HepG2 (cell line): ENCODE measurements around the gene IRF3. TPM values are rescaled to one million over a fixed set of nuclear protein-coding genes. Genes with fewer than 3 reads are reported as not detected.
A peak's percentile ranks its signal among the peaks of the same experiment; 100 is the strongest.

Source experiments
- ARID2 ChIP-seq: sonication (generic); formaldehyde crosslinking; IDR thresholded peaks from 2 replicates; pipeline ENCODE4 v1.8.1; 2022; ENCODE audit warnings: mild to moderate bottlenecking, missing genetic modification reagents, borderline replicate concordance
- ARNT2 ChIP-seq: sonication (generic); formaldehyde crosslinking; IDR thresholded peaks from 2 replicates; pipeline ENCODE4 v1.8.0; 2022; ENCODE audit warnings: mild to moderate bottlenecking, low read depth, missing genetic modification reagents, moderate library complexity
- ERF ChIP-seq: IDR thresholded peaks from 2 replicates; pipeline ENCODE4 v1.6.1; 2018; ENCODE audit warnings: missing biosample characterization, missing genetic modification reagents
- FOXK2 ChIP-seq: fragments of 450-650 bp; IDR thresholded peaks from 2 replicates; pipeline ENCODE4 v1.6.1; 2016
- GLI4 ChIP-seq: sonication (generic); formaldehyde crosslinking; IDR thresholded peaks from 2 replicates; pipeline ENCODE4 v1.5.1; 2020; ENCODE audit warnings: missing genetic modification reagents, mild to moderate bottlenecking, moderate library complexity, borderline replicate concordance
- JARID2 ChIP-seq: sonication (generic); formaldehyde crosslinking; IDR thresholded peaks from 2 replicates; pipeline ENCODE4 v1.8.1; 2023; ENCODE audit warnings: missing genetic modification reagents, inconsistent platforms; ENCODE audit not compliant: insufficient replicate concordance
- NAIF1 ChIP-seq: sonication (generic); formaldehyde crosslinking; IDR thresholded peaks from 2 replicates; pipeline ENCODE4 v1.5.0; 2020; ENCODE audit warnings: mild to moderate bottlenecking, missing genetic modification reagents, borderline replicate concordance
- NBN ChIP-seq: fragments of 450-650 bp; conservative IDR thresholded peaks from 2 replicates; pipeline ENCODE4 v1.6.1; 2017
- NFIC ChIP-seq: IDR thresholded peaks from 2 replicates; pipeline ENCODE4 v1.6.1; 2012; ENCODE audit warnings: mild to moderate bottlenecking, low read length, inconsistent platforms
- NFYB ChIP-seq: sonication (generic); formaldehyde crosslinking; IDR thresholded peaks from 2 replicates; pipeline ENCODE4 v1.4.0; 2020; ENCODE audit warnings: missing genetic modification reagents
- RAD21 ChIP-seq: fragments of 450-650 bp; formaldehyde crosslinking; IDR thresholded peaks from 2 replicates; pipeline ENCODE4 v1.5.0; 2020; ENCODE audit warnings: mild to moderate bottlenecking
- SCMH1 ChIP-seq: sonication (generic); formaldehyde crosslinking; IDR thresholded peaks from 2 replicates; pipeline ENCODE4 v1.9.0; 2021; ENCODE audit warnings: missing genetic modification reagents, mild to moderate bottlenecking, borderline replicate concordance
- SMAD3 ChIP-seq: sonication (generic); formaldehyde crosslinking; IDR thresholded peaks from 2 replicates; pipeline ENCODE4 v1.4.0; 2020; ENCODE audit warnings: missing genetic modification reagents
- SMC3 ChIP-seq: IDR thresholded peaks from 2 replicates; pipeline ENCODE4 v1.6.1; 2011; ENCODE audit warnings: low read length, improper control_type of control experiment
- SOX6 ChIP-seq, 2 experiments: fragments of 450-650 bp in 1 of 2; sonication (generic) in 1 of 2; formaldehyde crosslinking in 1 of 2; IDR thresholded peaks; 2 replicates each; pipeline versions ENCODE4 v1.4.0 to v1.6.1; 2017 to 2020; ENCODE audit warnings: antibody characterized with exemption in 1 of 2, mild to moderate bottlenecking in 1 of 2, missing genetic modification reagents in 1 of 2
- TBL1XR1 ChIP-seq: fragments of 150-350 bp; IDR thresholded peaks from 2 replicates; pipeline ENCODE4 v1.6.1; 2014; ENCODE audit warnings: borderline replicate concordance, low read length; ENCODE audit not compliant: partially characterized antibody
- TEAD2 ChIP-seq: sonication (generic); formaldehyde crosslinking; IDR thresholded peaks from 2 replicates; pipeline ENCODE4 v1.9.0; 2021; ENCODE audit warnings: missing genetic modification reagents
- WIZ ChIP-seq: sonication (generic); formaldehyde crosslinking; IDR thresholded peaks from 2 replicates; pipeline ENCODE4 v1.5.1; 2020; ENCODE audit warnings: mild to moderate bottlenecking, missing genetic modification reagents
- ZKSCAN1 ChIP-seq: fragments of 150-350 bp; IDR thresholded peaks from 2 replicates; pipeline ENCODE4 v1.6.1; 2014; ENCODE audit warnings: low read length
- ZNF260 ChIP-seq: sonication (generic); formaldehyde crosslinking; IDR thresholded peaks from 2 replicates; pipeline ENCODE4 v1.4.0; 2020; ENCODE audit warnings: missing genetic modification reagents, low read depth, mild to moderate bottlenecking, borderline replicate concordance
- ZNF451 ChIP-seq: sonication (generic); formaldehyde crosslinking; IDR thresholded peaks from 2 replicates; pipeline ENCODE4 v1.5.0; 2020; ENCODE audit warnings: mild to moderate bottlenecking, missing genetic modification reagents
- ZNF776 ChIP-seq: sonication (generic); formaldehyde crosslinking; IDR thresholded peaks from 2 replicates; pipeline ENCODE4 v1.4.0; 2020; ENCODE audit warnings: mild to moderate bottlenecking, missing genetic modification reagents
- ZNF83 ChIP-seq: sonication (generic); formaldehyde crosslinking; IDR thresholded peaks from 2 replicates; pipeline ENCODE4 v1.4.0; 2020; ENCODE audit warnings: missing genetic modification reagents, mild to moderate bottlenecking, borderline replicate concordance
- polyA plus RNA-seq, 8 experiments: library from polyadenylated mRNA; depleted of rRNA in 3 of 8; stranded (reverse) in 7 of 8; unstranded in 1 of 8; fragments of >200 nt; fragmentation: Illumina TruSeq in 4 of 8; extraction: Trizol in 4 of 8; gene quantifications; 2 replicates each; pipeline versions ENCODE4 v1.2.1 to v1.2.3, GENCODE V29; 2011 to 2016; ENCODE audit warnings: low read depth in 4 of 8, missing spikeins in 1 of 8, mixed read lengths in 1 of 8; ENCODE audit not compliant: insufficient read depth in 1 of 8
- total RNA-seq, 5 experiments: library from RNA; depleted of rRNA; stranded (reverse); fragments of >200 nt; fragmentation: Illumina TruSeq; extraction: Trizol; gene quantifications; 2 replicates each; pipeline ENCODE4 v1.2.3, GENCODE V29; 2016; ENCODE audit warnings: low read depth in 1 of 5
- TF ChIP-seq, protein P1 (sequence below): sonication (generic); formaldehyde crosslinking; IDR thresholded peaks from 2 replicates; pipeline ENCODE4 v1.5.1; 2020; ENCODE audit warnings: missing genetic modification reagents, mild to moderate bottlenecking, borderline replicate concordance
- TF ChIP-seq, protein P2 (sequence below): sonication (generic); formaldehyde crosslinking; IDR thresholded peaks from 2 replicates; pipeline ENCODE4 v1.8.1; 2022; ENCODE audit warnings: mild to moderate bottlenecking, missing genetic modification reagents
- TF ChIP-seq, protein P3 (sequence below): sonication (generic); formaldehyde crosslinking; IDR thresholded peaks from 2 replicates; pipeline ENCODE4 v1.5.0; 2020; ENCODE audit warnings: missing genetic modification reagents

The IRF3 gene
- total and polyA plus RNA-seq, 2 of the 13 experiments (the other 11 are each of a cell fraction or from before 2014, with no cell fraction given), result 61.9 to 65.5 TPM

DNA sequence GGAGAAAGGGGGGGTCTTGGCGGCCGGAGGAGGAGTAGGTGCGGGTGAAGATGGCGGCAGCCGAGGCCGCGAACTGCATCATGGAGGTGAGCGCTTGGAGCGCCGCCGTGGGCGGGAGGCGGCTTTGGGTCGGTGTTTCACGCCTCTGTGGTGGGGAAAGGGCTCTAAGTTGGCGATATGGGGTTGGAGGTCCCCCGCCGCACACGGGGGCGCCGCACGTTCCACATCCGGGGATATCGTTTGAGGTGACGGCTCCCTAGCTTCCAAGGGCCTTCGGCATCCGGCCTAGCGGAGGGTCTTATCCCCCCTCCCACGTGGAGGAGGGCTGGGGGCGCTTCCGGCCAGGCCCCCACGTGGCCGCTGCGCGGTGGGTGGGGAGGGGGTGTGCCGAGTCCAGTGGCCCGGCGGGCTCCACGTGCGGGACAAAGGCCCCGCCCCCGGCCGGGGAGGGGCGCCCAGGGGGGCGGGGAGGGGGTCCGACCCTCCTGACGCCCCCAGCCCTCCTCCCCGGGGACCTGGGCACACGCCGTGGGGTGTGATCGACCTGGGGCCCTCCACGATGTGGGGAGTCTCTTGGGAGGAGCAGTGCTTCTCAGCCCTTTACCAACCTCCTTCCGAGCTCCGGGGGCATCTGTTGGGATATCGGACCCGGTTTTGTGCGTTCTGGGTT lies 11.7 kb upstream of the IRF3 start, which contains the start of gene PRMT1 (continued):
- TF ChIP-seq ZNF451, result no peak
- TF ChIP-seq ARID2, result no peak
- peak; percentile 64 for TF ChIP-seq ZNF776
- TF ChIP-seq, protein P1, sequence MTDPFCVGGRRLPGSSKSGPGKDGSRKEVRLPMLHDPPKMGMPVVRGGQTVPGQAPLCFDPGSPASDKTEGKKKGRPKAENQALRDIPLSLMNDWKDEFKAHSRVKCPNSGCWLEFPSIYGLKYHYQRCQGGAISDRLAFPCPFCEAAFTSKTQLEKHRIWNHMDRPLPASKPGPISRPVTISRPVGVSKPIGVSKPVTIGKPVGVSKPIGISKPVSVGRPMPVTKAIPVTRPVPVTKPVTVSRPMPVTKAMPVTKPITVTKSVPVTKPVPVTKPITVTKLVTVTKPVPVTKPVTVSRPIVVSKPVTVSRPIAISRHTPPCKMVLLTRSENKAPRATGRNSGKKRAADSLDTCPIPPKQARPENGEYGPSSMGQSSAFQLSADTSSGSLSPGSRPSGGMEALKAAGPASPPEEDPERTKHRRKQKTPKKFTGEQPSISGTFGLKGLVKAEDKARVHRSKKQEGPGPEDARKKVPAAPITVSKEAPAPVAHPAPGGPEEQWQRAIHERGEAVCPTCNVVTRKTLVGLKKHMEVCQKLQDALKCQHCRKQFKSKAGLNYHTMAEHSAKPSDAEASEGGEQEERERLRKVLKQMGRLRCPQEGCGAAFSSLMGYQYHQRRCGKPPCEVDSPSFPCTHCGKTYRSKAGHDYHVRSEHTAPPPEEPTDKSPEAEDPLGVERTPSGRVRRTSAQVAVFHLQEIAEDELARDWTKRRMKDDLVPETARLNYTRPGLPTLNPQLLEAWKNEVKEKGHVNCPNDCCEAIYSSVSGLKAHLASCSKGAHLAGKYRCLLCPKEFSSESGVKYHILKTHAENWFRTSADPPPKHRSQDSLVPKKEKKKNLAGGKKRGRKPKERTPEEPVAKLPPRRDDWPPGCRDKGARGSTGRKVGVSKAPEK (CRISPR knock-in tag), result no peak
- TF ChIP-seq GLI4 (CRISPR knock-in tag), result no peak
- TF ChIP-seq, protein P2, sequence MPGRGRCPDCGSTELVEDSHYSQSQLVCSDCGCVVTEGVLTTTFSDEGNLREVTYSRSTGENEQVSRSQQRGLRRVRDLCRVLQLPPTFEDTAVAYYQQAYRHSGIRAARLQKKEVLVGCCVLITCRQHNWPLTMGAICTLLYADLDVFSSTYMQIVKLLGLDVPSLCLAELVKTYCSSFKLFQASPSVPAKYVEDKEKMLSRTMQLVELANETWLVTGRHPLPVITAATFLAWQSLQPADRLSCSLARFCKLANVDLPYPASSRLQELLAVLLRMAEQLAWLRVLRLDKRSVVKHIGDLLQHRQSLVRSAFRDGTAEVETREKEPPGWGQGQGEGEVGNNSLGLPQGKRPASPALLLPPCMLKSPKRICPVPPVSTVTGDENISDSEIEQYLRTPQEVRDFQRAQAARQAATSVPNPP (CRISPR knock-in tag), result 0 out of 2 replicates have a peak, but pooled peaks have one; percentile 27
- TF ChIP-seq TBL1XR1, result no peak
- 0 out of 2 replicates have a peak, but pooled peaks have one; percentile 49 for TF ChIP-seq ZNF83 (CRISPR knock-in tag)
- TF ChIP-seq NAIF1, result no peak
- no peak for TF ChIP-seq SOX6 (IDR thresholded peaks at IDR 0.05)
- TF ChIP-seq SOX6 (CRISPR knock-in tag; IDR thresholded peaks at IDR 0.05), result peak; percentile 36; the same call in 1 of the 2 replicates
- TF ChIP-seq SCMH1 (CRISPR knock-in tag), result no peak
- no peak for TF ChIP-seq ZKSCAN1
- peak; percentile 81; the same call in 1 of the 2 replicates for TF ChIP-seq ARNT2 (CRISPR knock-in tag)
- TF ChIP-seq WIZ (CRISPR knock-in tag), result no peak
- no peak for TF ChIP-seq SMC3
- no peak; the same call in 1 of the 2 replicates for TF ChIP-seq RAD21 (CRISPR knock-in tag)
- TF ChIP-seq NFYB, result no peak
- no peak for TF ChIP-seq TEAD2 (CRISPR knock-in tag)
- no peak for TF ChIP-seq JARID2 (CRISPR knock-in tag)
- TF ChIP-seq NFIC, result no peak
- TF ChIP-seq FOXK2, result no peak
- 0 out of 2 replicates have a peak, but pooled peaks have one; percentile 54 for TF ChIP-seq SMAD3 (CRISPR knock-in tag)
- no peak for TF ChIP-seq ZNF260 (CRISPR knock-in tag)
- TF ChIP-seq, protein P3, sequence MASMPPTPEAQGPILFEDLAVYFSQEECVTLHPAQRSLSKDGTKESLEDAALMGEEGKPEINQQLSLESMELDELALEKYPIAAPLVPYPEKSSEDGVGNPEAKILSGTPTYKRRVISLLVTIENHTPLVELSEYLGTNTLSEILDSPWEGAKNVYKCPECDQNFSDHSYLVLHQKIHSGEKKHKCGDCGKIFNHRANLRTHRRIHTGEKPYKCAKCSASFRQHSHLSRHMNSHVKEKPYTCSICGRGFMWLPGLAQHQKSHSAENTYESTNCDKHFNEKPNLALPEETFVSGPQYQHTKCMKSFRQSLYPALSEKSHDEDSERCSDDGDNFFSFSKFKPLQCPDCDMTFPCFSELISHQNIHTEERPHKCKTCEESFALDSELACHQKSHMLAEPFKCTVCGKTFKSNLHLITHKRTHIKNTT (CRISPR knock-in tag), result no peak
- no peak for TF ChIP-seq NBN
- TF ChIP-seq ERF, result peak; percentile 70
